ENCODE results near the gene MPRIP.

Gene MPRIP

GRCh38 chr17:17109907-17110306, 67.7 kb downstream of the MPRIP start:
- DNase-seq (ENCODE audit: low spot score) = no peak

GRCh38 chr17:17110520-17110919, 68.3 kb downstream of the MPRIP start:
- no peak for DNase-seq (ENCODE audit: low spot score)

- DNase-seq (ENCODE audit: low spot score) = no peak
Measured at GRCh38 chr17:17111401-17112393, 69.4 kb downstream of the MPRIP start.

GRCh38 chr17:17112628-17113200, 70.5 kb downstream of the MPRIP start:
- no peak for DNase-seq (ENCODE audit: low spot score)

GRCh38 chr17:17114592-17115225, 72.5 kb downstream of the MPRIP start:
- peak; percentile 74 for DNase-seq (ENCODE audit: low spot score)

- DNase-seq (ENCODE audit: low spot score) = no peak
Measured at GRCh38 chr17:17115620-17116019, 73.4 kb downstream of the MPRIP start.

- no peak for DNase-seq (ENCODE audit: low spot score)
Measured at GRCh38 chr17:17116406-17116805, 74.1 kb downstream of the MPRIP start.

GRCh38 chr17:17117923-17118322, 75.7 kb downstream of the MPRIP start:
- DNase-seq (ENCODE audit: low spot score) = no peak

GRCh38 chr17:17118399-17118798, 76.1 kb downstream of the MPRIP start:
- DNase-seq (ENCODE audit: low spot score) = no peak

GRCh38 chr17:17119106-17119505, 76.8 kb downstream of the MPRIP start:
- no peak for DNase-seq (ENCODE audit: low spot score)

GRCh38 chr17:17119533-17119932, 77.3 kb downstream of the MPRIP start:
- no peak for DNase-seq (ENCODE audit: low spot score)

- DNase-seq (ENCODE audit: low spot score) = no peak
Measured at GRCh38 chr17:17120294-17120693, 78.0 kb downstream of the MPRIP start.

GRCh38 chr17:17120701-17121100, 78.4 kb downstream of the MPRIP start:
- no peak for DNase-seq (ENCODE audit: low spot score)

GRCh38 chr17:17121162-17121561, 78.9 kb downstream of the MPRIP start:
- no peak for DNase-seq (ENCODE audit: low spot score)

- DNase-seq (ENCODE audit: low spot score) = no peak
Measured at GRCh38 chr17:17122781-17123483, 80.7 kb downstream of the MPRIP start.

GRCh38 chr17:17124341-17124740, 82.1 kb downstream of the MPRIP start:
- no peak for DNase-seq (ENCODE audit: low spot score)

GRCh38 chr17:17125136-17126084, 83.2 kb downstream of the MPRIP start:
- DNase-seq (ENCODE audit: low spot score) = no peak

GRCh38 chr17:17126131-17127110, 84.2 kb downstream of the MPRIP start:
- no peak for DNase-seq (ENCODE audit: low spot score)

- DNase-seq (ENCODE audit: low spot score) = no peak
Measured at GRCh38 chr17:17127156-17127555, 84.9 kb downstream of the MPRIP start.

- DNase-seq (ENCODE audit: low spot score) = no peak
Measured at GRCh38 chr17:17127730-17128291, 85.6 kb downstream of the MPRIP start.
